ENCODE results near the gene ASB18.

ASB18 gene

DNA sequence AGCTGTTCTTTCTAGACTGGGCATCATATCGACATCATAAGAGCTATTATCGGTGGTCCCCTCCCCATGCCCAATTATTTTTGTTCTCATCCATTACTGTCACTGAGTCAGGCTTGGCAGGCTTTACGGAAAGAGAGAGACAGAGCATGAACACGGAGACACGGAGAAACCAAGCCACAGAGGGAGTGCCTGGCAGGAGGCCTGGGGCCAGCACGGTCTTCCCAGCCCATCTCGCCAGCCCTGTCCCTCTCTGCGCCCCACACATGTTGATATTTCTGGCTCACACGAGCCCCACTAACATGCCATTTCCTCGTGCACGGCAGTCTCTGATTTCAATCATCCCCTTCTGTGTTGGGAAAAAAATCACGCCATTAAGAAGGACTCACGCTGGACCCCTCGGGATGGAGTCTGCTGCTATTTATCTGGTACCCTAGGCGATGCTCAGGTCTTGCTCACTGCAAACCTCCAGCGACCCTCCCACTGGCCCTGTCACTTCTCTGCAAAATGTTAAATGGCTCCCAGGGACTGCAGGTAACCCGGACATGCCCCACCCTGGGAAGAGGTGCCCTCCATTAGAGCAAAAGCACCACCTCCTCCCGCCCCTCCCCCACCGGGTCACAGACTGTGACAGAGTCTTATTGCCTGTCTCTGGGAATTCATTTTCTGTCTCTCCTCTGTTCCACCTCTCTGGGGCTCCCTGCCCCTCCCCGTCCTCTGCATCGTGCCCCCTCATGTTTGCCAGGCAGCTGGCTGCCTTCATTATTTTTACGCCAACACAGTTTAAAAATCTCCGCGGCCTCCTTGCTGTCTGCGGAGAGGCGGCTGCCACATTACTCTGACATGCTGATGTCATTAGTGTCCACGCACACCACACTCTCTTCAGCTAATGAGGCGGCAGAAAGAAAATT is 55.9 kb downstream of the ASB18 start:
- no peak for DNase-seq

DNA sequence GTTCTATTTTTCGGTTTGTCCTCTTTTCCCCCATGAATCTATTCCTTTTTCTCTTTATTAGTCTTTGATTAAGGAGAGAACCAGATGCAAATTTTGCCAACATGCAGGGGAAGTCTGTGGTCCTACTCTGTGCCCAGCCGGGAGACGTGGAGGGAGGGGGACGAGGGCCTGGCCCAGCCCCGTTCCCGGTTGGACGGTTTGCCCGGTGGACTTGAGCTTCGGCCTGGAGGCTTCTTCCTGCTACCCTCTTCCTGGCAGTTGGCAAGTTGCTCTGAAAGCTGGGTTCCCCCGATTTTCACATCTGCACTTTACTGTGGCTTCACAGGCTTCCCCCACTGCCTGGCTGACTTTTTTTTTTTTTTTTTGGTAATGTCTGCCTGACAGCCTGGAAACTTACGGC is 56.7 kb downstream of the ASB18 start:
- DNase-seq: no peak

DNA sequence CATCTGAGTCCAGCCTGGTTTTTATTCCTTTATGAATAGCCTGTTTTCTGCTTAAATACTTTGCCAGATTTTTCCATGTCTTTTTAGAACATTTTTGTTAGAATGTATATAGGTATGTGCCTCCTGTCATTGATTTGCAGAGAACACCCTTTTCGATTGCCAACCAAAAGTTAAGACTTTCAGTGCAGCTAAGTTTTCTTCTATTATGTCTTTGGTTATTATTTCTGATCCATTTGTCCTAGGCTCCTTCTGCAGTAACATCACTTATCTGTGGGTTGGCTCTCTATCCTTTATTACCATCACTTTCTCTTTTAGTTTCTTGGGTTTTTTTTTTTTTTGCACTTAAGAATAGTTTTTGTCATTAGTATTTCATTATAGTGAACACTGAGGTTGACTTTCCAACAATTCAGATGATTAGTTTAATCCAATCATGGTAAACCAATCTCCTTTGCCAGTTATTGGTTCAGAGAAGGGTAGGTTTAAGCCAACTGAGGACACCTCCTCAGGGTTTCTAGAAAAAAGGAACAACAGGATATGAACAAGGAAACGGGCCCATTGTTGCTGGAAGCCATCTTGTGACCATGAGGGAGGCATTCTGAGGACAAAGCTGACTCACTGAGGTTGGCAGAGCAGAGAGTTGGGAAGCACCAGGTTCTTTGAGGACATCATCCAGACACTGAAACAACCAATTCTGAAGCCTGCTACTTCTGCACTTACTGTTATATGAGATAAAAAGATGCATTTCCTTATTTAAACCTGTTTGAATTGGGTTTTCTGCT is 58.1 kb downstream of the ASB18 start:
- no peak for DNase-seq

DNA sequence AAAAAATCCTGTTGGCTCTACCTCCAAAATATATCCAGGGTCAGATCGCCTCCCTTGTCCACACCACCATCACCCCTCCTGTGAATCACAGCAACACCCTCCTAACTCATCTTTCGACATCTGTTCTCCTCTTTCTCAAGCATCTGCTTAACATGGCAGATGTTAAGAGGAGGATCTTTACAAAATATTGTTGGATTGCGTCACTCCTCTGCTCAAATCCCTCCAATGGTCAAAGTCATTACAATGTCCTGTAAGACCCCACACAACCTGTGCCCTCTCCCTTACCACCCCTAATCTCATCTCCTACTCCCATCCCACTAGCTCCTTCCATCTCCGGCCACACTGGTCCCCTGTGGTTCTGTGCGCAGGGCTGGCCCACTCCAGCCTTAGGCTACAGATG is 59.3 kb downstream of the ASB18 start:
- DNase-seq: no peak

DNA sequence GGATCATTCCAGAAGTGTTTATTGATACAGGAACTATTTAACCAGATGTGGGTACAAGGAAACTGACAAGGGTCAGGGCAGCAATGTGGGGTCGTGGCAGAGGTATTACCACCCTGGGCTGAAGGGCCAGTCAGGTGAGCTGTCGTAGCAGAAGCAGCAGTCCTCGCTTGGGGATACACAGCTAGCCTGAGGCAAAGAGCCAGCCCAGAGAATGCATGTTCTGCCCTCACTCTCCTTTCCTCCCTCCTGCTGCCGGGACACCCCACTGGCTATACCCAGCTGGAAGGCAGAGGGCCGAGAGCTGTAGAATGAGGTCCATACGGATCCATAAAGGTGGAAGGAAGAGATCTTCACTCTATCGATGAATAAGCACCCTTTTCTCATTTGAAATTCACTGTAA is 63.8 kb downstream of the ASB18 start:
- DNase-seq: no peak

DNA sequence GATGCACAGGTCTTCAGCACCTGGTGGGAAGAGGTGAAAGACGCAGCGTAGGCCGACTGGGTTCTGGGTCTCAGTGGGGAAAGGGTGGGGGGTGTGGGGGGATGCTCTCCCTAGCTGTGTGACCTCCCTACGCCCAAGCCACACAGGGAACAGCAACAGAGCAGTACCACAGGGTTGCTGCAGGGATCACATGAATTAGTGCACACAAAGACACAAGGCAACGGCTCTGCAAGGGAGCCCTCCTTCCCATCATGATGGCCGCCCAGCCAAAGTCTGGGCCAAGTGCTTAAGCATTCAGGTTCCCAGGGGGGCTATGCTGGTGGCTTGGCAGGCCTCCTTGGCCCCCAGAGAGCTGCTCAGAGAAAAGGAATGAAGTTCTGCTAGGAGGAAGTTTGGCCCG is 67.8 kb downstream of the ASB18 start:
- no peak for DNase-seq

DNA sequence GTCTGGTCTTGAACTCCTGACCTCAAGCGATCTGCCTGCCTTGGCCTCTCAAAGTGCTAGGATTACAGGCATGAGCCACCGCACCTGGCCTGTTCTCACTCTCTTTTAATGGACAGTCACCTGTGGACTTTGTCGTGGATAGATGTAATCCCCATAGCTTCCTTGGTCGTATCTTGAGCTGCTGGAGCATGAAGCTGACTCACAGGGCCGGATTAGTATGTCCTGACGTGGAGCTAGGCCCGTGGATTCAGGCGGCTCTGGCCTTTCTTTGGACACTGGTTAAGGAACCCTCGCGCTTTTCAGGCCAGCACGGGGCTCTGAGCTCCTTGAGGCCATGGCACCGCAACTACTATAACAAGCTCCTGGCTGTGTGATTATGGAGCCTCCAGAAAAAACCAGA is 68.5 kb downstream of the ASB18 start:
- no peak for DNase-seq

DNA sequence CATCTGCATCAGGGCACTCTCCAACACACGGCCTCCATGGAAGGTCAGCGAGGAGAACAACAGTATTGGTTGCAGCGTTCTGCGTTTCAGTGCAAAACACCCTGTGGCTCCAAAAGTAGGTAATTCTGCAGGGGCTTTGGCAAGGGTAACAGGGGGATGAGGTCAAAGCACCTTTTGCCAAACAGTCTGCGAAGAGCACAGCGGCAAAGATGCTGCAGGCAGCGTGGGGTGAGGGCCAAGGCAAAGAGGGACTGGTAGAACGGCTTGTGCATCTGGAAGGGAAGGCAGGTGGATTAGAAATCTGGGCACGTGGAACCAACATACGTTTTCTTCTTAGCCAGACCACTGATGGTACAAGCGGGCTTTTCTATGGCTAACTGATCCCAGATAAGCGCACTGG is 69.4 kb downstream of the ASB18 start:
- no peak for DNase-seq

DNA sequence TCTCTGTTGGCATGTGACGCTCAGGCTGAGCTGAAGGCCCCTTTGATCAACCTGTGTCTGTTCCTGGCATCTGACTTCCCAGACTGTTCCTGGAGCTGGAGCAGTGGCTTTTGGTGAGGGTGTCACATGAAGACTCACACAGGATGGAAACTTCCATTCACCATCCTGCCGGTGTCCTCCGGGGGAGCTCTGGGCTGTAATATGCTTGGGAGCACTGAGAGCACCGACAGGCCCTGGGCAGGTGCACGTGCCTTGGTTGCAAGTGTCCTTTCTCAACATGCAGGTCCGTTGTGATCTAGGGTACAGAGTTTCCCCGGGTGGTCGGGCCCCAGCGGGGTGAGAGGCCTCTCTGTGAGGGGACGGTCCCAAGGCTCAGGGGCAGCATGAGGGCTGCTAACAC is 71.2 kb downstream of the ASB18 start:
- no peak for DNase-seq

DNA sequence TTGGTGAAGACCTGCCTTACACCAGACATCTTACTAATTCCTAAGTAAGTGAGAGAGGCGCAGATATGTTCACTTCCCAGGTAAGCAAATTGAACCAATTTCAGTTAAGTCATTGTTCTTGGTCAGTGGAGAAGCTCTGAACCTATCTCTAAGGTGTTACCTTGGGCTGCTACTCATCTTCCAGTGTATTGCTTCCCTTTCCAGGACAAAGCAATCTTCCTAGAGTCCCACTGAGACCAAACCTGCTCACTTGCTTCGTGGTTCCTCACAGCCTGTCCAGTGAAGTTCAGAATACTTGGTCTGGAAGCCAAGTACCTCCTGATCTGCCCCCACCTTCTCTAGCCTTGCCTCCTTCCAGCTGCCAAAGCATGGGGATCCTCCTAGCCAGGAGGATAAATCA is 73.5 kb downstream of the ASB18 start:
- no peak for DNase-seq

DNA sequence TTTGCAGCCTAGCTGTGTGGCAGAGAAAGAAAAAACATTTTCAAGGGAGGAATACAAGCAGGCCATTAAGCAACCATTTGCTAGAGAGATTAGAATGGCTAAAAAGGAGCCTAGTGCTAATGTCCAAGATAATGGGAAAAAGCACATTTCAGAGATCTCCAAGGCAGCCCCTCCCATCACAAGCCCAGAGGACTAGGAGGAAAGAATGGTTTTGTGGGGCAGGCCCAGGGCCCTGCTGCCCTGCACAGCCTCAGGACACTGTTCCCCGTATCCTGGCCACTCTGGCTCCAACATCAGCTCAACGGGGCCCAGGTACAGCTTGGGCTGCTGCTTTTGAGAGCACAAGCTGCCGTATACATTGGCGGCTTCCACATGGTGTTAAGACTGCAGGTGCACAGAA is 79.5 kb downstream of the ASB18 start:
- DNase-seq: no peak

DNA sequence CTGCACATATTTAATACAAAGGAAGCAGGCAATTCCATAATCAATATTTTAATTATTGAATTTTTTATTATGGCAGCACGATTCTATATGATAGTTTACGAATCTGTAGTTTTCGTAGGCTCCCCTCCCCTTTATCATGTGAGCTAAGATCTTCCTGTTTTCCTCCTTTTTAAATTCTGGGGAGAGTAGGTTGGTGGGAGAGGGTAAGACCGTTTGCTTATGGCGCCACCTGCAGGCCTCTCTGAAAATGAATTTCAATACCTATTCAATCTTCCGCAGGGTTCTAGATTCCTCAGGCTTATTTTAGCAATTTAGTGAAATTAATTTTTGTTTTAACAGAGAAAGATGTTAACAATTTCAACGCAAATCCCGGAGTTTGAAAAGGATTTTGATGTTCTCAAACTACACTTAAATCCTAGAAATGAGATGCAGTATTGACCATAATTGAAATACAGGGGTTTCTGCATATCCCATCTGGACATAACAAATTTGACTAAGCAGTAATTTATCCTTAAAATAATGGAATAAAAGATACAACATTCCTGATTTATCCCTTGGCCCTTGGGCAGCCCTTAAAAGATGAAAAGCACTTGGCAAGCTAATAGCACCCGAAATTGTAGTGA is 83.3 kb downstream of the ASB18 start:
- peak in 1 of 5 experiments; percentile 34 for DNase-seq

DNA sequence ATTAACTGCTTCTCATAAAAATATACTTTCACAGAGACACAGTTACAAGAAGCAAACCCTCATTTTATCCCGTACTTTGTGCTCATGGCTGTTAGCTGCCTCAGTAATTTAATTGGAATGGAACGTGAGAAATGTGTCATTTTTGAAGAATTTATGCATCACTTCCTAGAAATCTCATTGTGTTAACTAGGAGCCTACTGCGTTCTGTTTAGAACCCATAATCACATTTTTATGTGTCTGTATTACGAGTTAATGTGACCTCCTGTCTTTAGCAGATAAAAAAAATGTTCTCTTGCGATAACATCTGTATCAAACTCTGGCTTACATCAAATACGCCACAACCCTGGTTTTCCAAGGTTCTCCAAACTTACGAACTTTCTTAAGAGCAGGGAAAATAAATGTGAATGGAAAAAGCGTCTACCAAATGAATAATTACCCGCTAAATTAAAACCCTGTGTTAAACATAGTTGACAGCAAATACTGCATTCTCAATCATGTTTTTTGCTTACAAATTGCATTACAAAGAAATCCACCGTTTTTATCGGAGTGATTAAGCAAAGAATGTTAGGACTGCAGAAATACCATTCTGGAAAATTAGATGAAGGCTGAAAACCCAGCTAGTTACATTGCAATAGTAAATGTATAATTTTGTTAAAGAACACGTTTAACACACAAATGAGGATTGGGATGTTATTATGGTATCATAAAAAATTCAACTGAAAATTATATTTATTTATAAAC is 84.0 kb downstream of the ASB18 start:
- DNase-seq: no peak

DNA sequence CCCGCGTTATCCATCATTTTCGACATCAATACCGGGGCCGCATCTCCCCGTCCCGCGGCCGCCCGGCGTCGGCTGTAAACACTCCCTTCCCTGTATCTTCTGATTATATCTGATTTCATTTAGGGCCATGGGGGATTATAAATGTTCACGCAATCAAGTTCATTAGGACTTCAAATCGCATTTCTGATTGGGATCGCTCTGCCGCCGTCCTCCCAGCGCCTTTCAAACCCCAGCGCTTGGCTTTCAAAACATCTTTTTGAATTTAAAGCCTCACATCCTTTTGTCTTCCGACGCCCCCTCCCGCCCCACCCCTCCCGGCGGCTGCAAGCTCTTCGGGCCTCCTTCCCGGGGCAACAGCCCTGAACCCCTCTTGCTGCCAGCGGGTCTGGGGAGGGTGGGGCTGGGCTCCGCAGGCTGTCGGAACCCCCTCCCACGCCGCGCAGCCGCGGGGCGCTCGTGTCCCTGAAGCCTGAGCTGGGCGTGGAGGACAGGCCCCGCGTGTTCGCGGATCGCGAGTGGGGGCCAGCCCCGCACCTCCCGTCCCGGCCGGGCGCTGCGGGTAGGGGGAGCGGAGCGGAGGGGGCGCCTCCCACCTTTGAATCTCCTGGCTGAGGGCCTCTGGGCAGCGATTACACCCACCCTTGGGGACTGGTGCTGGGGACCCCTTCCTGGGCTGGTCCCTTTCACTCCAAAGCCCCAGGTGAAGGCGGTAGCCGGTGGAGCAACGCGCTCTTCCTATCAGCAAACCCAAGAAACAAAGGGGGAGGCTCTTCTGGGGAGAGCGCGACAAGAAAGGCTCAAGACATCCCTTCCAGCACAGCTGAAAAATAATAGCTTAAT is 84.8 kb downstream of the ASB18 start:
- DNase-seq: no peak

DNA sequence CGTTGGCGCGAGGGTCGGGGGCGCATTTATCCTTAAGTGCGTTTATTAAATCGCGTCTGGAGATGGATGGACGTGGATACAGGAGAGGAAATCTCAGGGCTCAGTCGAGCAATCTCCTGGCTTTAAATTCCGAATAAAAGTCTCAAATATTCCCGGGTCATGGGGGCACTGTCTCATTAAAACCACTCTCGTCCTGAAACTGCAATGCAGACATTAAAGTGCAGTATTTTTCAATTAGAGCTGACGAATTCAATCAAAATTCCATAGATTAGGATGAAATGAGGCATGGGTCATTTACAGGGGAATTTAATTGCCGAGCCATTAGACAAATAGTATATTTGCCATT is 85.3 kb downstream of the ASB18 start:
- DNase-seq: no peak

DNA sequence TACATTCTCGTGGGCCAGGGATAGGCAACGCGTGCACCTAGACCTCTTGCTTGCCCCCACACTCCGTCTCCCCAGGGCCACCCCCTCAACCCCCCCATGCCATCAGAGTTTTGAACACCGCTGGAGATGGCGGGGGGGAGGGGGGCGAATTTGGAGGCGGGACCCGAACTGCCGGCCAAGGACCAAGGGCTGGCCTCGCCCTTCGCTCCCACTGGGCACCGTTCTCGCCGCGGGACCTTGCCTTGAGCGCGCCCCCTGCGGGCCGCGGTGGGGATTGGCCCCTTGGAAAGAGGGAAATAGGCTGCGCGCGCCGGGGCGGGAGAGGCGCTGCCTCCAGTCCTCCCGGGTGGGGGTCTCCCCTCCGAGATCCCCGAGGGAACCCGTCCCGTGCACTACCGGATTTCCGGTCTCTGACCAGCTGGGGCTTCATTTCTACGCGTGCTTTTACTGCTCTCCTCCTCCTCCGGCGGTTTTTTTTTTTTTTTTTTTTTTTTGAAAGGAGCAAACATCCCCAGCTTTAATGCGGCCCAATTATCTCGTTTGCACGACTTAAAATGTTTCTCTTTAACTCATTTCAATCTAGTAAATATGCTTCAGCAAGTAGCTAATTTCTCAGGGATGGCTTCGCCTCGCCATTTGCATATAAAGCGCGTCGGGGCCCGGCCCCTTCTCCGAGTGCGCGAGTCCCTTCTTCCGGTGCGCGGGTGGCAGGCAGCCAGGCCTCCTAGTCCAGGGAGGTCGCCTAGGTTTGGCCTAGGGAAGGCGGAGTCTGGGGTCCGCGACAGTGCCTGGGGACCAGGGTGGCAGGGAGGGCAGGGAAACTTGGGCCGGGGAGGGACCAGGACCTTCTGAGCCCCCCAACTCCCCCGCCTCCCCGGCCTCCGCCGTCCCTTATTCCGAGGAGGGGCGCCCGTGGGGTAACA is 86.0 kb downstream of the ASB18 start:
- DNase-seq: peak in 1 of 5 experiments; percentile 19

DNA sequence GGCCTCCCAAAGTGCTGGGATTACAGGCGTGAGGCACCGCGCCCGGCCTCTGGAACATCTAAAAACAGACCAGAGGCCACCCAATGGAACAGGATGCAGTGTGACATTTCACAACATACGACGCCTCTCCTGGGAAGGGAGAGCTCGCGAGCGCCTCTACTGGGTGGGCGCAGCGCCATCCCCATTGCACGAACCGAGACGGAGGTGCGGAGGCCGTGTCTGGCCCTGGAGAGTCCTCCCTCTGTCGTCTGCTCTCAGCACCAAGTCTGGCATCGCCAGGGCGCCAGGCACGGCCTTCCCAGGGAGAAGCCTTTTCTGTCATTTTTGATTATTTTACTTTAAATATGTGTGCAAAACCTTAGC is 86.6 kb downstream of the ASB18 start:
- peak in 1 of 5 experiments; percentile 40 for DNase-seq

DNA sequence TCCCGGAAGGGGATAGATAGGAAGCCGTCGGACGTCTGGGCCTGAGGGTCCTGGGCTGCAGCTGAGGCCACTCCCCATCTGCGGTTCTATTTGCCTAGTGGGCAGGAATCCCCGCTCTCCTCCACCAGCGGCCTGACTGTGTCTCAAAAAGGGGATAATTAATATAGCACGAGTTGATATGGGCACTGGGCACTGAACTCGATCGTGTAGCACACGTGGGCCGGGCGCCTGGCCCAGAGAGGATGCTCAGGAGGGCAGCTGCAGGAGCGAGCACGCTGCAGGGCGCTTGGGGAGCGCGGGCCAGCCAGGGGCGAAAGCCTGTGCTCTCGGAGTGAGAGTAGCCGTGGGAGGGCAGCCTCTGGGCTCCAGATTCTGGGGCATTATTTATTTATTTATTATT is 87.3 kb downstream of the ASB18 start:
- DNase-seq: no peak

DNA sequence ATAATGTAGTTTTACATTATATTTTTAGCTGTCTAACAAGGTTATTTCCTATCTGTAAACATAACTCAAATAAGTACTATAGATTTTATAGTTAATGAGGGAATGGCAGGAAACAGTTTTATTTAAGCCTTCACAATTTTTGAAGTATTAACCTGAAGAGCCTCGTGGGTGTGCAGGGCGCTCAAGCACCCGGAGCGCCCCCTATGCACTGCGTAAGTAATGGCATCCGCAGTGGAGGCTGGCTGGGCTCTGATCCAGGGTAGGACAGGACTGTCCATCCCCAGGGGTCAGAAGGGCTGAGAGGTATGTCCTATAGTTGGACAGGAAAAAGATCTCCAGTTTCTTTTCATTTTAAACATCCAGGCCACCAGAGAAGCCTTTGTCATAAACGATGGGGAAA is 87.8 kb downstream of the ASB18 start:
- peak in 1 of 5 experiments; percentile 26 for DNase-seq

DNA sequence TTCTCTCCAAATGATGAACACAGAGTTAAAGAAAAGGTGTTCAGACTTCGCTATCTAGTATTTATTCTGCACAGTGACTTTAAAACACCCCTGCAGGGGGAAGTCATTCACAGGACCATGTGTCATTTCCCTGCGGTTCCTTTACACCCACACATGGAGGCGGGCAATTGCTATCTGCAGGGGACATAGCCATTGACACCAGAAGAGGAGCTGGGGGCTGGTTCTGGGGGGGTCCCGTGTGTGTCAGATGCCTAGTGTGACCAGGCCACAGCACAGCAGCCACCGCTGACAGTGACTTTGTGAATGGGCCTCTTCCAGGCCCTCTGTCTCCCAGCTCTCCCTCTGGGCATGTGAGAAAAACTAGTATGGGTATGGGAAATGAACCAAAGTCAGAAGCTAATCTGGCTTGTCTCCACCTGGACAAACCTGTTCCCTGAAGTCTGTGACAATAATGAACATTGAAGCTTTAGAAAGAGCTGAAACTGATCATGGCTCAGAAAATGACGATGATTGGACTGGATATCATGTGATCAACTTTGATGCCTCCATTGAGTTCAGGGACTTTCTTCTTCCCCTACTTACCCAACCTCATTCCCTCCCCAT is 88.6 kb downstream of the ASB18 start:
- no peak for DNase-seq

Measured in T-helper 2 cell (primary cell).